HepG2 (cell line): ENCODE data around the gene BIRC5. TPM values are rescaled to one million over a fixed set of nuclear protein-coding genes. Genes with fewer than 3 reads are reported as not detected.

Source experiments
- ARID5B ChIP-seq: IDR thresholded peaks from 2 replicates; pipeline ENCODE4 v1.4.0; 2020; ENCODE audit warnings: mild to moderate bottlenecking, missing genetic modification reagents
- ATF2 ChIP-seq: sonication (generic); formaldehyde crosslinking; IDR thresholded peaks from 2 replicates; pipeline ENCODE4 v1.4.0; 2020; ENCODE audit warnings: missing genetic modification reagents
- ATF7 ChIP-seq, 2 experiments: fragments of 450-650 bp in 1 of 2; sonication (generic) in 1 of 2; formaldehyde crosslinking in 1 of 2; IDR thresholded peaks; 2 replicates each; pipeline versions ENCODE4 v1.4.0 to v1.6.1; 2016 to 2020; ENCODE audit warnings: antibody characterized with exemption in 1 of 2, mild to moderate bottlenecking in 1 of 2, missing genetic modification reagents in 1 of 2
- CHD4 ChIP-seq: fragments of 200-600 bp; sonication (generic); IDR thresholded peaks from 2 replicates; pipeline ENCODE4 v1.7.0; 2017; ENCODE audit warnings: mild to moderate bottlenecking, low read length, borderline replicate concordance
- DDIT3 ChIP-seq: sonication (generic); formaldehyde crosslinking; IDR thresholded peaks from 2 replicates; pipeline ENCODE4 v1.4.0; 2020; ENCODE audit warnings: mild to moderate bottlenecking, missing genetic modification reagents
- FOXK1 ChIP-seq: sonication (generic); formaldehyde crosslinking; IDR thresholded peaks from 2 replicates; pipeline ENCODE4 v1.4.0; 2020; ENCODE audit warnings: low read depth, missing genetic modification reagents, borderline replicate concordance
- FOXK2 ChIP-seq: fragments of 450-650 bp; IDR thresholded peaks from 2 replicates; pipeline ENCODE4 v1.6.1; 2016
- HNRNPK ChIP-seq: fragments of 200-400 bp; formaldehyde crosslinking; IDR thresholded peaks from 2 replicates; pipeline ENCODE4 v1.6.1; 2018; ENCODE audit warnings: low read length, low read depth, moderate library complexity, mild to moderate bottlenecking; ENCODE audit not compliant: poor library complexity, severe bottlenecking
- KDM2A ChIP-seq: sonication (generic); formaldehyde crosslinking; IDR thresholded peaks from 2 replicates; pipeline ENCODE4 v1.4.0; 2020; ENCODE audit warnings: low read depth, missing genetic modification reagents, borderline replicate concordance
- MBD4 ChIP-seq: IDR thresholded peaks from 2 replicates; pipeline ENCODE4 v1.6.1; 2012; ENCODE audit warnings: low read length, inconsistent platforms, borderline replicate concordance
- MLX ChIP-seq: IDR thresholded peaks from 2 replicates; pipeline ENCODE4 v1.6.1; 2016
- MTF1 ChIP-seq: sonication (generic); formaldehyde crosslinking; IDR thresholded peaks from 2 replicates; pipeline ENCODE4 v1.5.0; 2020; ENCODE audit warnings: missing genetic modification reagents
- PCBP1 ChIP-seq: fragments of 200-400 bp; formaldehyde crosslinking; IDR thresholded peaks from 2 replicates; pipeline ENCODE4 v1.6.1; 2017; ENCODE audit warnings: mild to moderate bottlenecking, low read depth, low read length, borderline replicate concordance
- RAD51 ChIP-seq: fragments of 450-650 bp; IDR thresholded peaks from 2 replicates; pipeline ENCODE4 v1.6.1; 2016; ENCODE audit warnings: borderline replicate concordance
- ZBTB1 ChIP-seq: sonication (generic); formaldehyde crosslinking; IDR thresholded peaks from 2 replicates; pipeline ENCODE4 v1.4.0; 2020; ENCODE audit warnings: missing genetic modification reagents, borderline replicate concordance
- ZNF207 ChIP-seq: fragments of 450-650 bp; IDR thresholded peaks from 2 replicates; pipeline ENCODE4 v1.6.1; 2016; ENCODE audit warnings: antibody characterized with exemption, borderline replicate concordance
- ZNF354B ChIP-seq: sonication (generic); formaldehyde crosslinking; IDR thresholded peaks from 2 replicates; pipeline ENCODE4 v1.8.0; 2022; ENCODE audit warnings: mild to moderate bottlenecking, missing genetic modification reagents
- ZNF460 ChIP-seq: sonication (generic); formaldehyde crosslinking; IDR thresholded peaks from 2 replicates; pipeline ENCODE4 v1.5.1; 2020; ENCODE audit warnings: missing genetic modification reagents, mild to moderate bottlenecking, borderline replicate concordance
- ZNF543 ChIP-seq: sonication (generic); formaldehyde crosslinking; IDR thresholded peaks from 2 replicates; pipeline ENCODE4 v1.4.0; 2020; ENCODE audit warnings: mild to moderate bottlenecking, missing genetic modification reagents
- ZNF576 ChIP-seq: sonication (generic); formaldehyde crosslinking; IDR thresholded peaks from 2 replicates; pipeline ENCODE4 v1.4.0; 2020; ENCODE audit warnings: mild to moderate bottlenecking, missing genetic modification reagents
- ZNF615 ChIP-seq: sonication (generic); formaldehyde crosslinking; IDR thresholded peaks from 2 replicates; pipeline ENCODE4 v1.5.0; 2020; ENCODE audit warnings: mild to moderate bottlenecking, missing genetic modification reagents, borderline replicate concordance
- ZNF747 ChIP-seq: sonication (generic); formaldehyde crosslinking; IDR thresholded peaks from 2 replicates; pipeline ENCODE4 v1.8.1; 2023; ENCODE audit warnings: missing genetic modification reagents, mild to moderate bottlenecking, borderline replicate concordance
- ZNF768 ChIP-seq: sonication (generic); formaldehyde crosslinking; IDR thresholded peaks from 2 replicates; pipeline ENCODE4 v1.4.0; 2020; ENCODE audit warnings: missing genetic modification reagents
- polyA plus RNA-seq, 8 experiments: library from polyadenylated mRNA; depleted of rRNA in 3 of 8; stranded (reverse) in 7 of 8; unstranded in 1 of 8; fragments of >200 nt; fragmentation: Illumina TruSeq in 4 of 8; extraction: Trizol in 4 of 8; gene quantifications; 2 replicates each; pipeline versions ENCODE4 v1.2.1 to v1.2.3, GENCODE V29; 2011 to 2016; ENCODE audit warnings: low read depth in 4 of 8, missing spikeins in 1 of 8, mixed read lengths in 1 of 8; ENCODE audit not compliant: insufficient read depth in 1 of 8
- total RNA-seq, 5 experiments: library from RNA; depleted of rRNA; stranded (reverse); fragments of >200 nt; fragmentation: Illumina TruSeq; extraction: Trizol; gene quantifications; 2 replicates each; pipeline ENCODE4 v1.2.3, GENCODE V29; 2016; ENCODE audit warnings: low read depth in 1 of 5

BIRC5 gene
- total and polyA plus RNA-seq, 2 of the 13 experiments (the other 11 are each of a cell fraction or from before 2014, with no cell fraction given), result 30.3 to 135 TPM

GRCh38 chr17:78186692-78187595 lies 27.1 kb upstream of the BIRC5 start, which contains the start of the genes AFMID and TK1 (continued):
- TF ChIP-seq ARID5B (peak; percentile 65), ZNF460 (CRISPR knock-in tag) (no peak), ZNF615 (CRISPR knock-in tag) (peak; percentile 96), PCBP1 (peak; percentile 99), ZBTB1 (CRISPR knock-in tag) (no peak), MBD4 (no peak), ATF2 (CRISPR knock-in tag) (peak; percentile 88), CHD4 (no peak), ZNF354B (CRISPR knock-in tag) (peak; percentile 100), DDIT3 (no peak), ZNF543 (CRISPR knock-in tag) (peak; percentile 85), ZNF207 (no peak), ZNF747 (CRISPR knock-in tag) (peak; percentile 69; the same call in 1 of the 2 replicates), ZNF576 (no peak), KDM2A (CRISPR knock-in tag) (peak; percentile 91), FOXK2 (peak; percentile 73; the same call in 1 of the 2 replicates), MTF1 (CRISPR knock-in tag) (no peak; the same call in 1 of the 2 replicates), ATF7 (IDR thresholded peaks at IDR 0.05) (no peak), ATF7 (CRISPR knock-in tag; IDR thresholded peaks at IDR 0.05) (no peak; the same call in 1 of the 2 replicates), HNRNPK (peak; percentile 98), MLX (peak; percentile 79; the same call in 1 of the 2 replicates), ZNF768 (CRISPR knock-in tag) (peak; percentile 74), RAD51 (no peak), FOXK1 (CRISPR knock-in tag) (peak; percentile 64)
